ENCODE data around the gene ATG13.

DNA sequence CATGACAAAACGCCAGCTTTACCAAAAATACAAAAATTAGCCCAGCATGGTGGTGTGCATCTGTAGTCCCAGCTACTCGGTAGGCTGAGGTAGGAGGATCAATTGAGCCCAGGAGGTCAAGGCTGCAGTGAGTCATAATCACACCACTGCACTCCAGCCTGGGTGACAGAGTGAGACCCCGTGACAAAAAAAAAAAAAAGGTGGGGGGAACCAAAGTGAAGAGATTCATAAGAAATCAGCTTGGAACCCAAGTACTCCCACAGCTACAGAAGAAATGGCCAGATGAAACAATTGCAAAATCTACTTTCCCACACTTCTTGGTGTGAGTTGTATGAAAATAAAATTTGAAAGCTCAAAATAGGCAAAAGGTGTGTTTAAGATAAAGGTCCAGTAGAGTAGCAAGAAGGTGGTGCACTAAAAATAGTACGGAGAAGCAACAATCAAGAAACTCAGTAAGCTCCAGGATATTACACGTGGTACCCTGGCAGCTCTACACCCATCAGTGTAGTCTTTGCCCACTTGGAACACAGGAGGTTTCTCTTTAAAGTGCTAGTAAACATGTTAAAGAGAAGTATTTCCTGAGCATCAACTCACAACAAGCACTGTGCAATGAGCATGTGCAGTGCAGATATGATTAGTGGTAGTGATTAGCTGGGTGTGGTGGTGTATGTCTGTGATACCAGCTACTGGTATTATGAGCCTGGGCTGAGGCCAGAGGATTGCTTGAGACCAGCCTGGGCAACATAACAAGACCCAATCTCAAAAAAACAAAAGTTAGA lies 5.6 kb upstream of the ATG13 start:
- TF ChIP-seq POLR2A (IDR thresholded peaks at IDR 0.05; ENCODE audit: low read depth, low read length) (no peak), MAZ (IDR thresholded peaks at IDR 0.05; ENCODE audit: borderline replicate concordance, low read depth, low read length) (no peak), SMC3 (IDR thresholded peaks at IDR 0.05; ENCODE audit: low read depth, low read length) (no peak), BHLHE40 (IDR thresholded peaks at IDR 0.05; ENCODE audit: low read depth, low read length) (no peak), RAD21 (IDR thresholded peaks at IDR 0.05; ENCODE audit: low read length) (no peak), RCOR1 (IDR thresholded peaks at IDR 0.05; ENCODE audit: insufficient replicate concordance, low read length) (no peak), MXI1 (IDR thresholded peaks at IDR 0.05; ENCODE audit: borderline replicate concordance, low read depth, low read length) (no peak), RFX5 (IDR thresholded peaks at IDR 0.05; ENCODE audit: low read depth, low read length) (no peak), FOS (IDR thresholded peaks at IDR 0.05; ENCODE audit: low read depth, low read length) (no peak), CEBPB (IDR thresholded peaks at IDR 0.05; ENCODE audit: low read depth, low read length) (no peak), MAFK (IDR thresholded peaks at IDR 0.05; ENCODE audit: low read depth, low read length) (no peak)
- TF ChIP-seq, protein P1, sequence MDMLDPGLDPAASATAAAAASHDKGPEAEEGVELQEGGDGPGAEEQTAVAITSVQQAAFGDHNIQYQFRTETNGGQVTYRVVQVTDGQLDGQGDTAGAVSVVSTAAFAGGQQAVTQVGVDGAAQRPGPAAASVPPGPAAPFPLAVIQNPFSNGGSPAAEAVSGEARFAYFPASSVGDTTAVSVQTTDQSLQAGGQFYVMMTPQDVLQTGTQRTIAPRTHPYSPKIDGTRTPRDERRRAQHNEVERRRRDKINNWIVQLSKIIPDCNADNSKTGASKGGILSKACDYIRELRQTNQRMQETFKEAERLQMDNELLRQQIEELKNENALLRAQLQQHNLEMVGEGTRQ (IDR thresholded peaks at IDR 0.05; ENCODE audit: low read depth, low read length) = no peak
- TF ChIP-seq, protein P2, sequence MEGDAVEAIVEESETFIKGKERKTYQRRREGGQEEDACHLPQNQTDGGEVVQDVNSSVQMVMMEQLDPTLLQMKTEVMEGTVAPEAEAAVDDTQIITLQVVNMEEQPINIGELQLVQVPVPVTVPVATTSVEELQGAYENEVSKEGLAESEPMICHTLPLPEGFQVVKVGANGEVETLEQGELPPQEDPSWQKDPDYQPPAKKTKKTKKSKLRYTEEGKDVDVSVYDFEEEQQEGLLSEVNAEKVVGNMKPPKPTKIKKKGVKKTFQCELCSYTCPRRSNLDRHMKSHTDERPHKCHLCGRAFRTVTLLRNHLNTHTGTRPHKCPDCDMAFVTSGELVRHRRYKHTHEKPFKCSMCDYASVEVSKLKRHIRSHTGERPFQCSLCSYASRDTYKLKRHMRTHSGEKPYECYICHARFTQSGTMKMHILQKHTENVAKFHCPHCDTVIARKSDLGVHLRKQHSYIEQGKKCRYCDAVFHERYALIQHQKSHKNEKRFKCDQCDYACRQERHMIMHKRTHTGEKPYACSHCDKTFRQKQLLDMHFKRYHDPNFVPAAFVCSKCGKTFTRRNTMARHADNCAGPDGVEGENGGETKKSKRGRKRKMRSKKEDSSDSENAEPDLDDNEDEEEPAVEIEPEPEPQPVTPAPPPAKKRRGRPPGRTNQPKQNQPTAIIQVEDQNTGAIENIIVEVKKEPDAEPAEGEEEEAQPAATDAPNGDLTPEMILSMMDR (conservative IDR thresholded peaks at IDR 0.05; ENCODE audit: low read depth, low read length) = no peak
- TF ChIP-seq, protein P3, sequence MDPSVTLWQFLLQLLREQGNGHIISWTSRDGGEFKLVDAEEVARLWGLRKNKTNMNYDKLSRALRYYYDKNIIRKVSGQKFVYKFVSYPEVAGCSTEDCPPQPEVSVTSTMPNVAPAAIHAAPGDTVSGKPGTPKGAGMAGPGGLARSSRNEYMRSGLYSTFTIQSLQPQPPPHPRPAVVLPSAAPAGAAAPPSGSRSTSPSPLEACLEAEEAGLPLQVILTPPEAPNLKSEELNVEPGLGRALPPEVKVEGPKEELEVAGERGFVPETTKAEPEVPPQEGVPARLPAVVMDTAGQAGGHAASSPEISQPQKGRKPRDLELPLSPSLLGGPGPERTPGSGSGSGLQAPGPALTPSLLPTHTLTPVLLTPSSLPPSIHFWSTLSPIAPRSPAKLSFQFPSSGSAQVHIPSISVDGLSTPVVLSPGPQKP (IDR thresholded peaks at IDR 0.05; ENCODE audit: borderline replicate concordance, low read depth, low read length) = no peak

All from IMR-90 (cell line).